Measurements from ENCODE around the gene AZIN2. TPM values are rescaled to one million over a fixed set of nuclear protein-coding genes. Genes with fewer than 3 reads are reported as not detected.
"Not testable (repeated sequence)": the region's sequence is repeated elsewhere in the genome, so short reads cannot be mapped to it uniquely, and the experiment has no call there.

AZIN2 gene
- total RNA-seq, 2 experiments from 2014 or later = 1.8 to 3.6 TPM

DNA sequence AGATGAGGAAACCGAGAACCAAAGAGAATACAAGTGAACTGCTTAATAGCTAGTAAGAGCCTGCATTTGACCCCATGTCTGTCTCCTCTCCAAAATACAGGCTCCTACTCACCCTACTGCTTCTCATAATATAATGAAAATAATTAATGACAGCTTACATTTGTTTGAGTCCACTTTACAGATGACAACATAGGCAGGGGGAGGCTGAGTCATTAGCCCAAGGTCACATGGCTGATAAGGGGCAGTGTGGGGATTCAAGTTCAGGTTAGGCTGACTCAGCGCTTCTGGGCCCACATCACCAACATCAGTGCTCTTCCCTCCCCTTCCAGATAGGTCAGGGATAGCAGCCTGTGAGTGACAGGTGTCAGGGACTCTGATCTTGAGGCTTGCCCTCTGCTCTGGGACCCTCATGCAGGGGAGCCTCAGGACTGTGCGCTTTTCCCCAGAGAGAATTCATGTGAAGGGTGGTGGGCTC, 16.2 kb downstream of the AZIN2 start:
- Mint-ChIP-seq H3K4me1 (peaks cover 47% of the 10 kb centered on the region), H3K4me3 (no peak overlapping the region), H3K27me3 (no peaks in the 10 kb centered on the region), H3K36me3 (peaks cover 9% of the 10 kb centered on the region), H3K27ac (peak overlapping the region; percentile 97), H3K9me3 (no peaks in the 10 kb centered on the region)
- DNase-seq = no peak

DNA sequence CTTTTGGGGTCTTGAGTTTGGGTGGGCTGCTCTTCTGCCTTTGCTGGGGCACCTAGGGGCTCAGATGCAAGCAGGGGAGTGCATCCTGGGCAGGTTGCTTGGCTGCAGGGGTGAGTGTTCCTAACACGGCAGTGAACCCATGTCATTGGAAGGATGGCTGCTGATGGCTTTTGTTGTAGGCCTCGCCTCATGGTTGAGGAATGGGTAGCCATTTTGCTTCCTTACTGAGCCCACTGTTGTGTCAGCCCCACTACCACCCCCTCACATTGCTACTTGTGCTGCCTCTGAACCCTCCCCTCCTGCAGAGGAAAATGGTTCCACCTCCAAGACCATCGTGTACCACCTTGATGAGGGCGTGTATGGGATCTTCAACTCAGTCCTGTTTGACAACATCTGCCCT, 16.8 kb downstream of the AZIN2 start:
- Mint-ChIP-seq H3K4me1 (peaks cover 44% of the 10 kb centered on the region), H3K27me3 (no peaks in the 10 kb centered on the region), H3K36me3 (peaks cover 9% of the 10 kb centered on the region), H3K4me3 (no peak overlapping the region), H3K27ac (peak overlapping the region; percentile 97), H3K9me3 (no peaks in the 10 kb centered on the region)
- no peak for DNase-seq

DNA sequence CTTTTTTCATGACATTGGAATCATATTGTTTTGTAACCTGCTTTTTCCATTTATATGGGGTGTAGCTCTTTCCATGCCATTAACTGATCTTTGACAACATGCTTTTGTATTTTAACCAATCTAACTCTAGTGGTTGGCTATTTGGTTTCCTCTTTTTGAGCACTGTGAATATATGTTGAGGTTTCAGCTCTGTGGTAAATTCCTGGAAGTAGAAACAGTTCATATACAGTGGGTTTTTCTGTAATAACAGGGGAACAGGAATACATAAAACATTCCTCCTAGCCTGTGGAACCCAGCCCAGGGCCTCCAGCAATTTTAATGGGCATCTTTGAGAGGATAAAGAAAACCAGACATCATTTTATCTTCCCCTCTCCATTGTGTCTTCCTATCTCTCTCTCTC, 17.4 kb downstream of the AZIN2 start:
- no peak for DNase-seq
- peak overlapping the region; percentile 18 for H3K4me3 Mint-ChIP-seq
- H3K36me3 Mint-ChIP-seq = peaks cover 9% of the 10 kb centered on the region
- no peaks in the 10 kb centered on the region for H3K27me3 Mint-ChIP-seq
- peaks cover 43% of the 10 kb centered on the region for H3K4me1 Mint-ChIP-seq
- H3K9me3 Mint-ChIP-seq = no peaks in the 10 kb centered on the region
- H3K27ac Mint-ChIP-seq = peak overlapping the region; percentile 97

DNA sequence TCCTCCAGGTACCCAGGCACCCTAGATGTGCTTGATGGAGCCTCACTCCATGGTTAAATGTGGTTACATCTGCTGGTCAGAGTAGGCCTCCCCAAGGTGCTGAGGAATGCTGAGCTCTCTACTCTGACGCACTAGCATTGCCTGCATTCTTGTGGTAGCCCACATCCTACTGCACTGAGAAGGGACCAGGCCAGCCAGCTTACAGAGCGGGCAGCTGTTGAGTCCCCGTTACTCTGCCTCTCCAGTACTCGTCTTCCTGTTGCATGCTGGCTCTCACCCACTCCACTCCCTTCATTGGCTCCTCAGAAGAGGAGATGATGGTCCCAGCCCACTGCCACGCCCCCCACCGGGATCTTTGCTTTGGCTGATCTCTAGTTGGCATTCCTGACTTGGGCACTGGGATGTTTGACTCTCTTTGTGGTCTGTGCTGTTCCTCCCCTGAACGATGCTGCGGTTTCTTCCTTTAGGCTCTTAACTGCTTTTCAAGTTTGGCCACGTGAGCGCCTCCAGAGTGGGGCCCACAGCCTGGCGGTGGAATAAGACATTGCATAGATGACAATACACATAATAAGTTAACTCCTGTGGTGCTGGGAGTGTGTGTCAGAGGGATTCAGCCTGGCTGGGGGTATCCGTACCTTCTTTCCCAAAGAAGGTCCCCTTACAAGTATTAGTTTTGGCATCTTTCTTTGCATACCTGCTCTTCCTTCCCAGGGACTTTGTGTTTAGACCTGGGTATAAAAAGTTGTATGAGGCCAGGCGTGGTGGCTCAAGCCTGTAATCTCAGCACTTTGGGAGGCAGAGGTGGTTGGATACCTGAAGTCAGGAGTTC, 18.6 kb downstream of the AZIN2 start:
- H3K9me3 Mint-ChIP-seq = no peaks in the 10 kb centered on the region
- peak; percentile 79 for DNase-seq
- H3K27me3 Mint-ChIP-seq = no peaks in the 10 kb centered on the region
- H3K4me3 Mint-ChIP-seq = peak overlapping the region; percentile 72
- H3K4me1 Mint-ChIP-seq = peaks cover 43% of the 10 kb centered on the region
- H3K36me3 Mint-ChIP-seq = peaks cover 9% of the 10 kb centered on the region
- H3K27ac Mint-ChIP-seq = peak overlapping the region; percentile 97

DNA sequence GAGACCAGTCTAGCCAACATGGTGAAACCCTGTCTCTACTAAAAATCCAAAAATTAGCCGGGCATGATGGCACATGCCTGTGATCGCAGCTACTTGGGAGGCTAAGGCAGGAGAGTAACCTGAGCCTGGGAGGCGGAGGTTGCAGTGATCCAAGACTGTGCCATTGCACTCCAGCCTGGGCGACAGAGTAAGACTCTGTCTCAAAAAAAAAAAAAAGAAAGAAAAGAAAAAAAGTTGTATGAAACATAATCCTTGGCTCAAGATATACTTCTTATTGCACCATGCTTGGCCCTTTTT, 19.1 kb downstream of the AZIN2 start:
- not testable (repeated sequence) for H3K9me3 Mint-ChIP-seq, H3K36me3 Mint-ChIP-seq, H3K27me3 Mint-ChIP-seq, DNase-seq
- Mint-ChIP-seq H3K4me3 (peak overlapping the region; percentile 72), H3K27ac (peak overlapping the region; percentile 97), H3K4me1 (peaks cover 38% of the 10 kb centered on the region)

DNA sequence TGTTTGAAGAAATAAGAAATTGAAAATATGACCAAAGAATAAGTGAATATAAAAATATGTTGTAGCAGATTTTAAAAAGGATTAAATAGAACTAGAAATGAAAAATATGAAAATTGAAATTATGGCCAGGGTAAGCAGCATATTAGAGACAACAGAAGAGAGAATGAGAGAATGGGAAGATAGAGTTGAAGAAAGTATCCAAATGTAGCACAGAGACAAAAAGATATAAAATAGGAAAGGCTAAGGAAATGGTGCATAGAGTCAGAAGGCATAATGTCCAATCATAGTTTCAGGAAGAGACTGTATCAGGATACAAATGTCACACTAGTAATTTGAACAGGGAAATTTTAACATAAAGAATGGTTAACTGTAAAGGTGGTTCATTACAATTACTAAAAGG, 29.5 kb downstream of the AZIN2 start:
- no peaks in the 10 kb centered on the region for H3K4me1 Mint-ChIP-seq
- H3K27ac Mint-ChIP-seq = no peak overlapping the region
- no peaks in the 10 kb centered on the region for H3K27me3 Mint-ChIP-seq
- DNase-seq = no peak
- no peak overlapping the region for H3K4me3 Mint-ChIP-seq
- peaks cover 6% of the 10 kb centered on the region for H3K36me3 Mint-ChIP-seq
- peaks cover 4% of the 10 kb centered on the region for H3K9me3 Mint-ChIP-seq

DNA sequence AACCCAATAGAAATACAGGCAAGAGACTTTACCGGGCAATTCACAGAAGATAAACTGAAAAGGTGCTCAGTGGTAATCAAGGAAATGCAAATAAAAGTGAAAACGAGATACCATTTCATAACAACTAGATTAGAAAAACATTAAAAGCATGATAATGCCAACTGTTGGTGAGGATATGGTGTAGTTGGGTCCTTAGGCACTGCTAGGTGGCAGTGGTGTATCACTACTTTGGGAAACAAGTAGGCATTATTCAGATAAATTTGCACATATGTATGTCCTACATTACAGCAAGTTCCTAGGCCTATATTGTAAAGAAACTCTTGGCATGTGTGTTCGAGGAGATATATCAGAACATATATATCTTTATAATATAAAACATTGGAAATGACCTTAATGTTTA, 31.0 kb downstream of the AZIN2 start:
- H3K9me3 Mint-ChIP-seq = peaks cover 4% of the 10 kb centered on the region
- H3K27me3 Mint-ChIP-seq = no peaks in the 10 kb centered on the region
- DNase-seq = no peak
- no peak overlapping the region for H3K27ac Mint-ChIP-seq
- peaks cover 6% of the 10 kb centered on the region for H3K36me3 Mint-ChIP-seq
- H3K4me1 Mint-ChIP-seq = no peaks in the 10 kb centered on the region
- no peak overlapping the region for H3K4me3 Mint-ChIP-seq

DNA sequence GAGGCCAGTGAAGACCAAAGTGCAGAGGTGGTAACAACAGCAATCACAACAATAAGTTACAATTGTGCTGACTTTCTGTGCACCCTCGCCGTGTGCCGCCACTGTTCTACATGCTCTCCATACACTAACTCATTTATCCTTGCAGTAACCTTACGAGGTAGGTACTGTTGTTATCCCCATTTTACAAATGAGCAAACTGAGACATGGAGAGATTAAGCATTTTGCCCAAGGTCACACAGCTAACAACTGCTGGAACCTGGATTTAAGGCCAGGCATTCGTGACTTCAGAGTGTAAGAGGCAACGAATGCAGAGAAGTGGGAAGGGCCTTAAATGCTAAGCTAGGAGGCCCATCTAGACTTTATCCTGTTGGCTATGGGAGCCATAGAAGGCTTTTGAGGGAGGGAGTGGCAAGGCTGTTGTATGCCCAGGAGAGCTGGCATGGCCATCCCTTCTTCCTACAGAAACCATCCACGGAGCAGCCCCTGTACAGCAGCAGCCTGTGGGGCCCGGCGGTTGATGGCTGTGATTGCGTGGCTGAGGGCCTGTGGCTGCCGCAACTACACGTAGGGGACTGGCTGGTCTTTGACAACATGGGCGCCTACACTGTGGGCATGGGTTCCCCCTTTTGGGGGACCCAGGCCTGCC, 36.6 kb downstream of the AZIN2 start:
- H3K27me3 Mint-ChIP-seq = no peaks in the 10 kb centered on the region
- H3K4me1 Mint-ChIP-seq = no peaks in the 10 kb centered on the region
- DNase-seq = no peak
- no peaks in the 10 kb centered on the region for H3K9me3 Mint-ChIP-seq
- H3K4me3 Mint-ChIP-seq = no peak overlapping the region
- H3K36me3 Mint-ChIP-seq = no peaks in the 10 kb centered on the region
- no peak overlapping the region for H3K27ac Mint-ChIP-seq

DNA sequence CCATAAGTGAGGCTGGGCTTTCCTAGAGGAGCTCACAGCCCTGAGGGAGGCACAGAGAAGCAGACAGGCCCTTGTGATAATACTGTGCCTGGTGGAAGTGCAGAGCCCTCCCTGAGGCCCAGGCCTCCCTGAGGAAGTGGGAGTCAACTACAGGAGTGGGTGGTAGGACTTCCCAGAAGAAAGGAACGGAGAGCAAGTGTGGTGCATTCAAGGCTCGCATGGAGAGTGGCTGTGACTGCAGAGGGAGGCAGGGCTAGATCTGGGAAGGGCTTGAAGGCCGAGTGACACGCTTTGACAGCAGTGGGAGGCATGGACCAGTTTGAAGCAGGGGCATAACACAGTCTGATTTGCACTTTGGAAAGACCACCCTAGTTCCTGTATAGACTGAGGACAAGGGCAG, 37.3 kb downstream of the AZIN2 start:
- no peaks in the 10 kb centered on the region for H3K27me3 Mint-ChIP-seq
- DNase-seq = no peak
- no peaks in the 10 kb centered on the region for H3K4me1 Mint-ChIP-seq
- no peaks in the 10 kb centered on the region for H3K36me3 Mint-ChIP-seq
- no peaks in the 10 kb centered on the region for H3K9me3 Mint-ChIP-seq
- H3K4me3 Mint-ChIP-seq = no peak overlapping the region
- no peak overlapping the region for H3K27ac Mint-ChIP-seq

DNA sequence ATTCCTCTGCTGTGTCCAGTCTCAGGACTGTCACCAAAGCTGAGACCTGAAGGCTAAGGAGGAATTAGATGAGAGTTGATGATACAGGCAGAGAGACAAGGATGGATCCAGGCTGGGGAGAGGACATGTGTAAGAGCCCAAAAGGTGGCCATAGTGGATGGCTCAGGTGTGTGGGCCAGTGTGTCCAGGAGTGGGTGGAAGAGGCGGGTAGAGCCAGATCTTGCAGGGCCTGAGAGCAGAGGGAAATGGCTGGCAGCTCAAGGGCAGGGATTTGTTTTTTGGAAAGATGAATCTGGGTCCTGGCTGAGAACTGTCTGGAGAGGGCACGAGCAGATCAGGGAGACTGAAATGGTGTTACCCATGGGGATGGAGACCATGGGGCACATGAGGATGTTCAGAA, 38.1 kb downstream of the AZIN2 start:
- H3K4me3 Mint-ChIP-seq = no peak overlapping the region

DNA sequence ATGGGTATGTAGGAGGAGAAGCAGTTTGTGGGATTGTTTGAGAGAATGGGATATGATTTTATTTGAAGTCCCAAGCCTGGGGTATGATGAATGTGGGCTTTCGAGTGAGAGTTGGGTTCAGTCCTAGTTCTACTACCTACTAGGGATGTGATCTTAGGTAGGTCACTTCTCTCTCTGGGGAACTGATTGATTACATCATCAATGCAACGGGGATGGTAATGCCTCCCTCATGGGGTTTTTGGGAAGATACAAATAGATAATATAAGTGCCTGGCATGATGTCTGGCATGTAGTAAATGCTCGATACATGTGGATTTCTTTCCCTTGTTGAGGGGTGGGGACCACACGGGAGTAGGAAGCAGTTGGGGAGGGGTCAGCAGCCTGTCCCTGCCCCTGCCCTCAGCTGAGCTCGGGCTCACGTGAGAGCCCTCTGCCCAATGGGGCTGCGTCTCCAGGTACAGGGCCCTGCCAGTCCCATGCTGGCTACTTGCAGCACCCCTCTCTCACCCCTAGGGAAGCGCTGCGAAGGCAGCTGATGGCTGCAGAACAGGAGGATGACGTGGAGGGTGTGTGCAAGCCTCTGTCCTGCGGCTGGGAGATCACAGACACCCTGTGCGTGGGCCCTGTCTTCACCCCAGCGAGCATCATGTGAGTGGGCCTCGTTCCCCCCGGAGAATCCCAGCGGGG, 38.7 kb downstream of the AZIN2 start:
- Mint-ChIP-seq H3K4me3 (no peak overlapping the region), H3K27me3 (no peaks in the 10 kb centered on the region), H3K36me3 (peaks cover 2% of the 10 kb centered on the region), H3K27ac (no peak overlapping the region), H3K4me1 (no peaks in the 10 kb centered on the region), H3K9me3 (no peaks in the 10 kb centered on the region)
- no peak for DNase-seq

More for the DNA sequence above, 38.1 kb downstream of the AZIN2 start:
- DNase-seq = no peak
- Mint-ChIP-seq H3K9me3 (no peaks in the 10 kb centered on the region), H3K36me3 (no peaks in the 10 kb centered on the region), H3K27ac (no peak overlapping the region), H3K27me3 (no peaks in the 10 kb centered on the region), H3K4me1 (no peaks in the 10 kb centered on the region)

DNA sequence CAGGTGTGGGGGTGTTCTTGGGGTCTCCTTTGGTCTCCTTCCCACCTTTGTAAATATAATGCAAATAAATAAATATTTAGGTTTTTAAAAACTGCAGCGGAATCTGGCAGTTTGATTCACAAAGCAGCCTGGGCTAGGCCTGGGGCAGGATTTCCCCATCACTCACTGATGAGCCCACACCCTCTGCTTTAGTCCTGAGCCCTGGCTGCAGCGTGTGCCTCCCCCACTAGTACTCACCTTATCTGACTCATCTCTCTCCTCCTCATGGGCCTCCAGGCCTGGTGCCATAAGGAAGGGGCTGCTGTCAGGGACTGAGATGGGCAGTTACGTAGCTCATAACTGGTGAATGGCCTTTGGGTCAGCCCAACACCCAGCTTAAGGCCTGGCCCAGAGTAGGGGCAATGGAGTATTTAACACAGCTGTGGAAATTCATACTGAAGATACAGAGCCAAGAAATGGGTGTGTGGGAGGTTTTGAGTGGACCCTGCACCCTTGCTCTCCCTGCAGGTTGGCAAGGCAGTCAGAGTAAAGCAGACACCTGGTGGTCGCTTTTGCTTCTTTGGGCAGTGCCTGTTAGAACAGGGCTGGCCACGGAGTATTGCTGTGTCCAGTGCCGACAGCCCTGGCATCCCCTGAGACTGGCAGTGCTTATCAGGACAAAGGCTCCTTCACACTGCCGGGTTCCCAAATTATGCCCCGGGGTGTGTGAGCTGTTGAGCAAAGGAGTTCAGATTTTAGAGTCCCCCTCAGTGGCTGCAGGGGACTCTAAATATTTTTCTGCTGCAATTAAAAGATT, 39.7 kb downstream of the AZIN2 start:
- Mint-ChIP-seq H3K9me3 (peaks cover 3% of the 10 kb centered on the region), H3K36me3 (peaks cover 11% of the 10 kb centered on the region), H3K4me3 (no peak overlapping the region), H3K4me1 (peaks cover 4% of the 10 kb centered on the region), H3K27me3 (no peaks in the 10 kb centered on the region), H3K27ac (no peak overlapping the region)
- no peak for DNase-seq

DNA sequence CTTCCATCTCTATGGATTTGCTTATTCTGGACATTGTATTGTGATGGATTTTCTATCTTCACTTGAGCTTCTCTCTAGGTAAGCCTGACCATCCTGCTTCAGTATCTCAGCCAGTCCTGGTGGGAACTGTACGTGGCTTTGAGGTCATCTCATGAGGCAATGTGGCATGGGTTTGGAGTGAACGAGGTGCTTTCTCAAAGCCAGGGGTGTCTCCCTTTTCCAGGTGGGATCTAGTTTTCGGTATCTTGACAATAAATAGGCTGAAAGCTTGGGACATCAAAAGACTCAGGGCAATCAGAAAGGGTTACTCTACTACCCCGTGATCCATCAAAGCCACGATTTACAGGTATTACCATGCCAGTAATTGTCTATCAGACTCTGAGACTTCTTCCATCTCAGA, 40.8 kb downstream of the AZIN2 start:
- no peaks in the 10 kb centered on the region for H3K27me3 Mint-ChIP-seq

DNA sequence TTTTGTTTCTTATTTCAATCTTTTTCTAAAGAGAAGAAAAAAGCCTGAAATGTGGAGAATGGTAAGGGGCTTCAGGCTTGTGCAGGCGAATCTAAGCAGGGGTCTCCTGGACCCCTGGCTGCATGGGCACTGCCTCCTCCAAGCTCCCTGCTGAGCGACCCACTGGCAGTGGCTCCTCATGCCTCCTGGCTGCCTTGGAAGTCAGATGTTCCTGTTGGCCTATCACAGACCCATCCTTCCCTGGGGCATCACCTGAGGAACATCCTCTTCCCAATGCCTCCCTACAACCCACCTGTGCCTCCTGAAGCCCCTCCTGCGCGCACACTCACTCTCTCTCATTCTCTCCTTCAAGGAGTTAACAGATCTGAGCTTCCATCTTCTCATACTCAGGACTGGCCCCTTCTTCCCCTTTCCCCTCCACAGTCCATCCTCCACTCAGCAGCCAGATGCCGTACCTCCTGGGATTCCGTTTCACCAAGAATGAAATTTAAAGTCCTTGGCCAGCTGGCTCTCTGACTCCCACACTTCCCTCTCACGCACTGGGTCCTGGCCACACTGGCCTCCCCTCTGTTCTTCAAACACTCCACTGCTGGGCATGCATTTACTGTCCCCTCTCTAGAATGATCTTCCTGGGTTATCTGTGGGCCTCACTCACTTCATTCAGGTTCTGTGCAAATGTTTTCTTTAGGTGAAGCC, 41.7 kb downstream of the AZIN2 start:
- peaks cover 8% of the 10 kb centered on the region for H3K4me1 Mint-ChIP-seq
- no peak overlapping the region for H3K4me3 Mint-ChIP-seq
- DNase-seq = no peak
- H3K9me3 Mint-ChIP-seq = peaks cover 3% of the 10 kb centered on the region
- peaks cover 20% of the 10 kb centered on the region for H3K36me3 Mint-ChIP-seq
- no peaks in the 10 kb centered on the region for H3K27me3 Mint-ChIP-seq
- H3K27ac Mint-ChIP-seq = no peak overlapping the region

More for the DNA sequence above, 40.8 kb downstream of the AZIN2 start:
- Mint-ChIP-seq H3K36me3 (peaks cover 20% of the 10 kb centered on the region), H3K4me1 (peaks cover 8% of the 10 kb centered on the region), H3K27ac (no peak overlapping the region), H3K4me3 (no peak overlapping the region), H3K9me3 (peaks cover 3% of the 10 kb centered on the region)
- no peak for DNase-seq

Data from activated naive CD8-positive, alpha-beta T cell treated with anti-CD3 and anti-CD28 coated beads for 36 hours (primary cell).